Measurements from ENCODE around the gene NDEL1.
"Not testable (repeated sequence)": the region's sequence is repeated elsewhere in the genome, so short reads cannot be mapped to it uniquely, and the experiment has no call there.

Gene NDEL1, protein sequence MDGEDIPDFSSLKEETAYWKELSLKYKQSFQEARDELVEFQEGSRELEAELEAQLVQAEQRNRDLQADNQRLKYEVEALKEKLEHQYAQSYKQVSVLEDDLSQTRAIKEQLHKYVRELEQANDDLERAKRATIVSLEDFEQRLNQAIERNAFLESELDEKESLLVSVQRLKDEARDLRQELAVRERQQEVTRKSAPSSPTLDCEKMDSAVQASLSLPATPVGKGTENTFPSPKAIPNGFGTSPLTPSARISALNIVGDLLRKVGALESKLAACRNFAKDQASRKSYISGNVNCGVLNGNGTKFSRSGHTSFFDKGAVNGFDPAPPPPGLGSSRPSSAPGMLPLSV
- 79.2 to 90.0 reads per million in 2 donors for total RNA-seq

GRCh38 chr17:8435245-8436168 lies at the start of gene NDEL1:
NDEL1 (plus strand) TSS chr17:8435884; CDS start chr17:8444272, 8,388 bp downstream.
- DNase-seq = peak; percentile 100

GRCh38 chr17:8386841-8387240 lies 48.8 kb upstream of the NDEL1 start:
- DNase-seq = no peak

DNA sequence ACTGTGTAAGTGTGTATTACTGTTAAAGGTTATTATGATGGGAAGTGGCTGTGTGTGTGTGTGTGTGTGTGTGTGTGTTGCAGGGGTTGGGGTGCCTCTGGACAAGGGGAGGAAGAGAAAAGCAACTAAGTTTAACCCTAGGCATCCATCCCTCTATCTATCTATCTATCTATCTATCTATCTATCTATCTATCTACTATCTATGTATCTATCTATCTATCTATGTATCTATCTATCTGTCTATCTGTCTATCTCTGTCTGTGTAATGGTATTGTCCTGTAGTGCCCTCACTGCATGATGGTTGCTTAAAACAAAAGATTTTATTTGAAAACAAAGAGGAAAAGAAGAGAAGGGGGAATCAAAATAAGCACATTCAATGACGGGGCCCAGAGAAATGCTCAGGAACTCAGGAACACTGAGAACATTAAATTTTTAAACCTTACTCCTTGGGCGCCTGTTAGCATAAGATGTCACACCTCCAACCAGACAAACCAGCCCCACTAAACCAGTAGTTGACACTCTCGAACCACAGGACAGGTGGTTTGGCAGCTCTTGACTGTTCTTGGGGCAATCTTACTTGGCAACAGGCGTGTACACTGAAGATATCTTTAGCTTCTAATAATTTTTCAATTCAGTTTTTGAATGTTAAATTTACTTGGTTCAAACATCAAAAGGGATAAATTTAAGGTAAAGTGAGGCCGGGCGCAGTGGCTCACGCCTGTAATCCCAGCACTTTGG lies 47.6 kb upstream of the NDEL1 start:
- no peak for DNase-seq

DNA sequence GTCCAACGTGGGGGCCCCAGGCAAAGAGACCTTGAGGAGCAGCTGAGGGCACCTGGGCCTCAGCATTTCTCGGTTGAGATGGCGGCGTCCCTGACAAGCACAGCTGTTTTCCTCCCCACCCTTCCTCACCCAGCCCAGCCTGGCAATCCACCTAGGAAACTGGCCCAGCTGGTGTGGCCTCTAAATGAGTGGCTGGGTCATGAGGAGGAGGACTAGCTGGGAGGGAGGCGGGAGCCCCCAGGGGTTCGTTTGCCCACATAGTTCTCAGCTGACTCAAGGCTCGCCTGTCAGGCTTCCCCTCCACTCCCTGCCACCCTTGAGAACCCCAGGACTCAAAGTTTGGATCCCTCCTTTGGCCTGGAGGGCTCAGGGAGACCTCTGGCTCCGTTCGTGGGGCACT lies 44.0 kb upstream of the NDEL1 start:
- DNase-seq = no peak

- no peak for DNase-seq
These were observed 43.4 kb upstream of the NDEL1 start for GRCh38 chr17:8392274-8392673.

DNA sequence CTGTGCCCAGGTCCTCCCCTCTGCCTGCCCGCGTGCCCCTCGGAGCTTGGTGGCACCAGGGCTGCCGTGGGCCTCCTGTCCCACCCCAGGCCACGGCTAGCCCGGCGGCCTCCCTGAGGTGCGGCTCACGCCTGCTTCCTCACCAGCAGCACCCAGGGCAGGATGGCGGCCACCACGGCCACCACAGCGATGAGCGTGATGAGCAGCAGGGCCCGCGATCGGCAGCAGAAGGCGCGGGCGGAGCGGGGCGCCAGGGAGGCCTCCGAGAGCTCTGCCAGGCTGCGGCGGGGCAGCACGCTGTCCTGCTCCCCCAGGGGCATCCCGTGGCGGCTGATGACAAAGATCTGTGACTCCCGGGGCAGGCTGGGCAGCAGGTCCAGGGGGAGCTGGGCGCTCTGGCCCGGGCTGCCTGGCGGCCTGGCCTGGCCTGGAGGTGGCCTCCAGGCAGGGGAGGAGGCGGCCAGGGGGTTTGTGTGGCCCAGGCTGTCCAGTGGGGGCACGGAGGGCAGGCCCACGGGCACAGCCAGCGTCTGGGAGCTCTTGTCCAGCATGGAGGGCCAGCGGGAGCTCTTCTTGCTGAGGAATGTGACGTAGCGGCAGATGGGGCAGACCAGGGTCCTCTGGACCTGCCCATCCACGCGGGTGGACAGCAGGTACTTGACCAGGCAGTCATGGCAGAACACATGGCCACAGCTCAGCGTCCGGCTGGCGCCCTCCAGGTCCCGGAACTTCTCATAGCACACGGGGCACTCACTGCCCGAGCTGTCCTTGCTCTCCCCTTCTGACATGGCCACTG lies 42.8 kb upstream of the NDEL1 start:
- no peak for DNase-seq

- no peak for DNase-seq
These were observed 42.0 kb upstream of the NDEL1 start for GRCh38 chr17:8393470-8394231.

DNA sequence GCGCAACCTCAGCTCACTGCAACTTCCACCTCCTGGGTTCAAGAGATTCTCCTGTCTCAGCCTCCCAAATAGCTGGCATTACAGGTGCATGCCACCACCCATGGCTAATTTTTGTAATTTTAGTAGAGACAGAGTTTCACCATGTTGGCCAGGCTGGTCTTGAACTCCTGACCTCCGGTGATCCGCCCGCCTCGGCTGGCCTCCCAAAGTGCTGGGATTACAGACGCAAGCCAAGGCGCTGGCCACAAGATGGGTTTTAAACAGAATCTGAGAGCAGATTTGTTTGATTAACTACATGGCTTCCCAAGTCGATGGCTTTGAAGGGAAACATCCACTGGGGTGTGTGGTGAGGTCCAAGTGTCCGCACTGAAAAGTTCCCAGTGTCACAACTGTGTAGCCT lies 41.2 kb upstream of the NDEL1 start:
- DNase-seq = not testable (repeated sequence)

- no peak for DNase-seq
These were observed 38.0 kb upstream of the NDEL1 start, which contains the start of gene RNF222 for GRCh38 chr17:8397636-8398035. RNF222 (minus strand) TSS chr17:8397827; CDS start chr17:8393461, 4,366 bp downstream.

DNA sequence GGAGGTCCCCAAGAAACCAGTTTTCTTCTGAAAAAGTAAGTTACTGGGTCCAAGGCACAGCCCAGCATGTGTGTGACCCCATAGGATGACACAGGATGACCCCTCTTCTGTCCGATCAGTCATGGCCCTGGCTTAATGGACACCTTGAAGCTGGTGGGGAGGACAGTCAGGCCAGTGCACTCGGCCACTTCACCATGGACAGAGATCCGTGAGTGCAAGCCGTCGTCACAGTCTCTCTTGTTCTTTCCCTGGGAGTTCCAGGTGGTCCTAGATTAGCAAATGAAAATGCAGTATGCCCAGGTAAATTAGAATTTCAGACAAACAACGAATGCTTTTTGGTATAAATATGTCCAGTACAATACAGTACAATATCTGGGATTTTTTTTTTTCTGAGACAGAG lies 36.7 kb upstream of the NDEL1 start:
- DNase-seq = no peak

- DNase-seq = no peak
These were observed 34.6 kb upstream of the NDEL1 start for GRCh38 chr17:8401107-8401506.

DNA sequence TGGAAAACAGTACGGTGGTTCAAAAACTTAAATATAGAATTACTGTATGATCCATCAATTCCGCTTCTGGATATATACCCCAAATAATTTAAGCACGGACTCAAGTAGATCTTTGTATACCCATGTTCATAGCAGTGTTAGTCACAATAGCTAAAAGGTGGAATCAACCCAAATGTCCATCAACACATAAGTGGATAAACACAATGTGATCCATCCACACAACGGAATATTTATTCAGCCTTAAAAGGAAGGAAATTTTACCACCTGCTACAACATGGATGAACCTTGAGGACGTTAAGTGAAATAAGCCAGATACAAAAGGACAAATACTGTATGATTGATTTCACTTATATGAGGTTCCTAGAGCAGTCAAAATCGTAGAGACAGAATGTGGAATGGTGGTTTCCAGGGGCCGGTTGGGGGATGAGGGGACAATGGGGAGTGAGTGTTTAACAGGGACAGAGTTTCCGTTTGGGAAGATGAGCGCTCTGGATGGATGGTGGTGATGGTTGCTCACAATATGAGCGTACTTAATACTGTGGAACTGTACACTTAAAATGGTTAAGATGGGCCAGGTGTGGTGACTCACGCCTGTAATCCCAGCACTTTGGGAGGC lies 32.7 kb upstream of the NDEL1 start:
- DNase-seq = no peak

DNA sequence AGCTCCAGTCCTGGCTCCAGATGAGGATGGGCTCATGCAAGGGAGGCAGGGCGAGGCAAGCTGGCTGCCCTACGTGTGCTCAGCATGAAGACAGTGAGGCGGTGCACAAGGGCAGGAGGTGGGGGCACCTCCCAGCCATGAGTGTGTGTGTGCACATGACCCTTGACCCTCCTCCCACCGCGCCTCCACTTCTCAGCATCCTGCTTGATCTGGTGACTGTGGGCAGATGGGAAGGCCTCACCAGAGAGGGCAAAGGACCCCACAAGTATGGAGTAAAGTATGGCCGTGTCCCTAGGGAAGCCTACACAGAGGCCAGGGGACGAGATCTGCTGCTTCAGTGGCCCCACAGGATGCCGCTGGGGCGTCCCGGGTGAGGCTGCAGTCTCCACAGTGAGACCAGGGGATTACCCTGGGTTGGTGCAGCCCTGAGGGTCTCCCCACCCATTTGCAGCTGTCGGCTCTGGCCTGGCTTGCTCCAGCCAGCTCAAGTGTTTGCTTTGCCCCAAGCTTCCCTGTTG lies 30.1 kb upstream of the NDEL1 start:
- no peak for DNase-seq

DNA sequence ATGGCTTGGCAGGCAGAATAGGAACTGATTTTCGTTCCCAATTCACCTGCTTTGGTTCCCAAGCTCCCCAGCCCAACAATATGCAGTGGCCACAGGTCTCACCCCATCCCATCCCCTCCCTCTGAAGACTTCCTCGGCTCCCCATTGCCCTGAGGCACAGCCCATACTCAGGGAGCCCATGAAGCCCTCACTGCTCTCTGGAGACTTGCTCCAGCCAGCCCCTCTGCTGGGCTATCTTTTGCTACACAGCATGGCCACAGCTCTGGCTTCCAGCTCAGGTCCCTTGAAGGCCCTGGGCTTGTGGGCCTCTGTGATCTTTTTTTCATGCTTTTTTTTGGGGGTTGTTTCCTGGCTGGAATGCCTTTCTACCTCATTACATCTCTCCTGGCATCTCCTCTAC lies 29.5 kb upstream of the NDEL1 start:
- no peak for DNase-seq

- no peak for DNase-seq
These were observed 27.3 kb upstream of the NDEL1 start for GRCh38 chr17:8408371-8408770.

DNA sequence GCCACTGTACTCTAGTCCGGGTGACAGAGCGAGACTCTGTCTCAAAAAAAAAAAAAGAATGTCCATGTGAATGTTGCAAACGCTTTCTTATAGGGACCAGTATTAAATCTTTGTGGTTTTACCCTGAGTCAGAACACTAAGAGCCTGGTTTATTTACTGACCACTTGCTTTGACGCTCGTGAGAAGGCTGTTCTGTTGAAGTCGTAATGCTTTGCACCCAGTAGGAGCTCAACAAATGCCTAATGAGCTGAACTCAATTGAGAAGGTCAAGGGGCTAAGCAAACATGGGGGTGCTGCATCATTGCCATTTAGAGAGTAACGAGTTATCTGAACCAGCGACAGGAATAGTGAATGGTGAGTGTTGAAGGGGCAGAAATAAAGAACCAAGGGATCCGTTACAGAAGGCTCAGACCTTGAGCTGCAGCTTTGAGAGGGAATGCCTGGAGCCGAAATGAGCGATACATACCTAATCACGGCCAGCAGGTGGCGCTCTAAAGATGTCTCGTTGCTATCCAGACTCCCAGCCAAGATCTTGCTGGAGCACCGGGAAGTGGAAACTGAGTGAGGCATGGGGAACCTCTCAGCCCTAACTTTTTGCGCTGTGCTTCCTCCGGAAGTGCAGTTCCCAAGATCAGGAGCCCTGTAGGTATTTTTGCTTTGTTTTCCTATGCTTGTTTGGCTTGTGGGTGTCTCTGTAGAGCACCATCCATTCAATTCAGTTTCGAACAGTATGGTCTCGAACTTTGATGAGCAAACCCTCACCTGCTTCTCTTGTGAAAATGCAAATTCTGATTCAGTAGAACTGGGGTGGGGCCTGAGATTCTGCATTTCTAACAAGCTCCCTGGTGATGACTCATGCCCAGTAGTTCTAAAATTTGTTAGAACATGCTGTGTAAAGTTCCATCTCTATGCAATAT lies 25.5 kb upstream of the NDEL1 start:
- DNase-seq = no peak

DNA sequence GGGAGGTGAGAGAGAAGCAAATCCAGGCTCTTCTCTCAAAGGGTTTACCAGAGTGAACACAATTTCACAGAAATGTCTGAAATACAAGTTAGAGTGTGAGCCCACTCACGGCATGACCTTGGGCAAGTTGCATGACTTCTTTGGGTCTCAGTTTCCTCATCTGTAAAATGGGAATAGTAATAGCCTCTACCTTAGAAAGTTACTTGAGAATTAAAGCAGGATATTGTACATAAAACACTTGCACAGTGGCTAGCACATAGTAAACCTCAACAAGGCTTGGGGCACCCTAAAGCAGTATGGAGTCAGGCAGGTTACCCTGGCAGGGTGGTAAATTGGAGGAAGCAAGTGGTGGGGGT lies 24.8 kb upstream of the NDEL1 start:
- no peak for DNase-seq

DNA sequence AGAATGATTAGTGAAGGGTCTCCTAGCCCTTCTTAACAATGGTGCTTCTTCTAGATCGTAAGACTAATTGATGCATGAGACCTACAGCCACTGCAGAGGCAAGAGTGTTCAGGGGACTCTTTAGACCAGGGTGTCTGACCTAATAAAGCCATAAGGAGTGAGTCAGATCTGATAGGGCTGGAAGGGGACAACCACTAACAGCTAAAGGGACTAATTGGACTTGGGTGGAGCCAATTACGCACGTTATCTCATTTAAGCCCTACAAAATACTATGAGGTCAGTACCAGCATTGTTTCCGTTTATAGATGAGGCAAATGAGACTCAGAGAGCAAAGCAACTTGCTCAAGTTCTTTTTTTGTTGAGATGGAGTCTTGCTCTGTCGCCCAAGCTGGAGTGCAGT lies 23.6 kb upstream of the NDEL1 start:
- DNase-seq = no peak

DNA sequence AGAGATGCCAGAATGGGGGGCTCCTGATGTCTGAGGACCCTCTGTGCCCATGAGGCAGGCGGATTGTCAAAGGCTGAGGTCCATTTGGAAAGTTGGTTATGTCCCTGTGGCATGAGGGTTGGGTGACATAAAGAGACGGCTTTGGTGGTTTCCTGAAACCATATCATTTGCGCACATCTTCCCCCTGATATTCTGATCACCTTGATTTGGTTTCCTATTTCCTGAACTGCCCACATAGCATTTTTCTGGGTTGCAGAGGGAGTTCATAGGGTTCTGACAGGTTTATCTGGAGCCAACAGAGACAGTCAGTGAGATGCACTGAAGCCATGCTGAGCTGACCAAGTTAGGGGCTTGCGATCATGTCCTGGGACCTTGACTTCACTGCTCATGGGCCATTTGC lies 22.4 kb upstream of the NDEL1 start:
- DNase-seq = no peak

- DNase-seq = no peak
These were observed 21.7 kb upstream of the NDEL1 start for GRCh38 chr17:8413938-8414337.

Data from activated gamma-delta T cell (primary cell).